Measurements from ENCODE around the gene ZGLP1.

Gene ZGLP1

GRCh38 chr19:10343495-10343894, 33.9 kb upstream of the ZGLP1 start:
- Histone ChIP-seq H3K27ac (ENCODE audit: low read length) (no peak overlapping the region), H3K36me3 (replicated peaks; ENCODE audit: insufficient read depth, low read length) (no peaks in the 10 kb centered on the region), H3K4me1 (ENCODE audit: low read length) (peaks cover 12% of the 10 kb centered on the region; the same call in 1 of the 2 replicates), H3K9ac (ENCODE audit: low read length) (no peak overlapping the region), H4K20me1 (ENCODE audit: insufficient read depth, low read length) (no peaks in the 10 kb centered on the region), H3K27me3 (replicated peaks; ENCODE audit: insufficient read depth, low read length) (no peaks in the 10 kb centered on the region), H3K9me3 (replicated peaks; ENCODE audit: insufficient read depth, low read length) (no peaks in the 10 kb centered on the region), H2AFZ (ENCODE audit: low read length) (no peak overlapping the region), H3K4me2 (ENCODE audit: low read depth, low read length) (no peak overlapping the region), H3K79me2 (ENCODE audit: low read length) (peaks cover 10% of the 10 kb centered on the region), H3K4me3 (ENCODE audit: low read length) (no peak overlapping the region), H3F3A (ENCODE audit: insufficient read depth, low read length) (no peaks in the 10 kb centered on the region), H3K9me2 (replicated peaks; ENCODE audit: insufficient read depth, low read length) (no peaks in the 10 kb centered on the region)
- TF ChIP-seq, protein P1, sequence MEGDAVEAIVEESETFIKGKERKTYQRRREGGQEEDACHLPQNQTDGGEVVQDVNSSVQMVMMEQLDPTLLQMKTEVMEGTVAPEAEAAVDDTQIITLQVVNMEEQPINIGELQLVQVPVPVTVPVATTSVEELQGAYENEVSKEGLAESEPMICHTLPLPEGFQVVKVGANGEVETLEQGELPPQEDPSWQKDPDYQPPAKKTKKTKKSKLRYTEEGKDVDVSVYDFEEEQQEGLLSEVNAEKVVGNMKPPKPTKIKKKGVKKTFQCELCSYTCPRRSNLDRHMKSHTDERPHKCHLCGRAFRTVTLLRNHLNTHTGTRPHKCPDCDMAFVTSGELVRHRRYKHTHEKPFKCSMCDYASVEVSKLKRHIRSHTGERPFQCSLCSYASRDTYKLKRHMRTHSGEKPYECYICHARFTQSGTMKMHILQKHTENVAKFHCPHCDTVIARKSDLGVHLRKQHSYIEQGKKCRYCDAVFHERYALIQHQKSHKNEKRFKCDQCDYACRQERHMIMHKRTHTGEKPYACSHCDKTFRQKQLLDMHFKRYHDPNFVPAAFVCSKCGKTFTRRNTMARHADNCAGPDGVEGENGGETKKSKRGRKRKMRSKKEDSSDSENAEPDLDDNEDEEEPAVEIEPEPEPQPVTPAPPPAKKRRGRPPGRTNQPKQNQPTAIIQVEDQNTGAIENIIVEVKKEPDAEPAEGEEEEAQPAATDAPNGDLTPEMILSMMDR (IDR thresholded peaks at IDR 0.05; ENCODE audit: low read length) = no peak
- TF ChIP-seq EZH2phosphoT487 (IDR thresholded peaks at IDR 0.05; ENCODE audit: low read length) (no peak), EZH2 (optimal IDR thresholded peaks at IDR 0.05; ENCODE audit: low read depth, low read length) (no peak)
- no peak for DNase-seq

GRCh38 chr19:10339977-10340376, 30.4 kb upstream of the ZGLP1 start:
- peak overlapping the region; percentile 77 for H3K4me3 ChIP-seq (ENCODE audit: low read length)
- no peaks in the 10 kb centered on the region for H3K36me3 ChIP-seq (replicated peaks; ENCODE audit: insufficient read depth, low read length)
- H3K9ac ChIP-seq (ENCODE audit: low read length) = peak overlapping the region; percentile 68; the same call in 1 of the 2 replicates
- H3K9me2 ChIP-seq (replicated peaks; ENCODE audit: insufficient read depth, low read length) = no peaks in the 10 kb centered on the region
- no peaks in the 10 kb centered on the region for H3K9me3 ChIP-seq (replicated peaks; ENCODE audit: insufficient read depth, low read length)
- H3F3A ChIP-seq (ENCODE audit: insufficient read depth, low read length) = no peaks in the 10 kb centered on the region
- H3K79me2 ChIP-seq (ENCODE audit: low read length) = peaks cover 18% of the 10 kb centered on the region
- no peaks in the 10 kb centered on the region for H4K20me1 ChIP-seq (ENCODE audit: insufficient read depth, low read length)
- H3K27ac ChIP-seq (ENCODE audit: low read length) = no peak overlapping the region
- TF ChIP-seq EZH2 (optimal IDR thresholded peaks at IDR 0.05; ENCODE audit: low read depth, low read length) (no peak), EZH2phosphoT487 (IDR thresholded peaks at IDR 0.05; ENCODE audit: low read length) (no peak)
- TF ChIP-seq, protein P1 (IDR thresholded peaks at IDR 0.05; ENCODE audit: low read length) = no peak
- no peak for DNase-seq
- H3K27me3 ChIP-seq (replicated peaks; ENCODE audit: insufficient read depth, low read length) = no peaks in the 10 kb centered on the region
- peak overlapping the region; percentile 97 for H2AFZ ChIP-seq (ENCODE audit: low read length)
- peak overlapping the region; percentile 92; the same call in 1 of the 2 replicates for H3K4me2 ChIP-seq (ENCODE audit: low read depth, low read length)
- peaks cover 12% of the 10 kb centered on the region; the same call in 1 of the 2 replicates for H3K4me1 ChIP-seq (ENCODE audit: low read length)

- peaks cover 12% of the 10 kb centered on the region; the same call in 1 of the 2 replicates for H3K4me1 ChIP-seq (ENCODE audit: low read length)
- no peaks in the 10 kb centered on the region for H3K36me3 ChIP-seq (replicated peaks; ENCODE audit: insufficient read depth, low read length)
- H3K27ac ChIP-seq (ENCODE audit: low read length) = no peak within 1 kb of the TSS
- no peaks in the 10 kb centered on the region for H3F3A ChIP-seq (ENCODE audit: insufficient read depth, low read length)
- peak; percentile 59 for DNase-seq
- no peaks in the 10 kb centered on the region for H3K9me3 ChIP-seq (replicated peaks; ENCODE audit: insufficient read depth, low read length)
- H3K9me2 ChIP-seq (replicated peaks; ENCODE audit: insufficient read depth, low read length) = no peaks in the 10 kb centered on the region
- H3K4me3 ChIP-seq (ENCODE audit: low read length) = peak within 1 kb of the TSS; percentile 77
- no peaks in the 10 kb centered on the region for H4K20me1 ChIP-seq (ENCODE audit: insufficient read depth, low read length)
- H3K79me2 ChIP-seq (ENCODE audit: low read length) = peaks cover 23% of the 10 kb centered on the region
- TF ChIP-seq, protein P1 (IDR thresholded peaks at IDR 0.05; ENCODE audit: low read length) = no peak
- TF ChIP-seq EZH2 (optimal IDR thresholded peaks at IDR 0.05; ENCODE audit: low read depth, low read length) = no peak
- no peak for TF ChIP-seq EZH2phosphoT487 (IDR thresholded peaks at IDR 0.05; ENCODE audit: low read length)
- H3K4me2 ChIP-seq (ENCODE audit: low read depth, low read length) = peak within 1 kb of the TSS; percentile 92
- no peaks in the 10 kb centered on the region for H3K27me3 ChIP-seq (replicated peaks; ENCODE audit: insufficient read depth, low read length)
- H3K9ac ChIP-seq (ENCODE audit: low read length) = peak within 1 kb of the TSS; percentile 68
- peak within 1 kb of the TSS; percentile 97 for H2AFZ ChIP-seq (ENCODE audit: low read length)
Observed at GRCh38 chr19:10339380-10339960, 29.9 kb upstream of the ZGLP1 start, which contains the start of gene ICAM3. TSS of gene ICAM3 (minus strand) at chr19:10339624. CDS start at chr19:10339614, 10 bp downstream.
